ENCODE data around the gene ITGAE.
A peak's percentile ranks its signal among the peaks of the same experiment; 100 is the strongest.

Gene ITGAE

GRCh38 chr17:3689262-3690093 lies 111.5 kb downstream of the ITGAE start:
- H3K27me3 ChIP-seq (replicated peaks; ENCODE audit: insufficient read depth, low read length): no peaks in the 10 kb centered on the region
- H3K79me2 ChIP-seq (ENCODE audit: low read length): peaks cover 36% of the 10 kb centered on the region

GRCh38 chr17:3688852-3689261 lies 112.1 kb downstream of the ITGAE start:
- H4K20me1 ChIP-seq (ENCODE audit: insufficient read depth, low read length): no peaks in the 10 kb centered on the region
- no peak overlapping the region for H3K27ac ChIP-seq (ENCODE audit: low read length)
- H3K27me3 ChIP-seq (replicated peaks; ENCODE audit: insufficient read depth, low read length): no peaks in the 10 kb centered on the region
- H3K9me3 ChIP-seq (replicated peaks; ENCODE audit: insufficient read depth, low read length): no peaks in the 10 kb centered on the region
- H3K4me2 ChIP-seq (ENCODE audit: low read depth, low read length): no peak overlapping the region
- no peaks in the 10 kb centered on the region for H3K36me3 ChIP-seq (replicated peaks; ENCODE audit: insufficient read depth, low read length)
- H3K9ac ChIP-seq (ENCODE audit: low read length): no peak overlapping the region
- DNase-seq: peak; percentile 2
- peaks cover 29% of the 10 kb centered on the region for H3K79me2 ChIP-seq (ENCODE audit: low read length)
- no peaks in the 10 kb centered on the region for H3F3A ChIP-seq (ENCODE audit: insufficient read depth, low read length)
- no peak overlapping the region for H3K4me3 ChIP-seq (ENCODE audit: low read length)
- TF ChIP-seq EZH2phosphoT487 (IDR thresholded peaks at IDR 0.05; ENCODE audit: low read length) (no peak), EZH2 (optimal IDR thresholded peaks at IDR 0.05; ENCODE audit: low read depth, low read length) (no peak), CTCF (IDR thresholded peaks at IDR 0.05; ENCODE audit: low read length) (no peak)
- no peak overlapping the region for H2AFZ ChIP-seq (ENCODE audit: low read length)
- no peaks in the 10 kb centered on the region for H3K4me1 ChIP-seq (ENCODE audit: low read length)
- H3K9me2 ChIP-seq (replicated peaks; ENCODE audit: insufficient read depth, low read length): no peaks in the 10 kb centered on the region

More at GRCh38 chr17:3689262-3690093, 111.5 kb downstream of the ITGAE start:
- H3K9me2 ChIP-seq (replicated peaks; ENCODE audit: insufficient read depth, low read length): no peaks in the 10 kb centered on the region
- no peak for DNase-seq
- H3K27ac ChIP-seq (ENCODE audit: low read length): no peak overlapping the region
- H3F3A ChIP-seq (ENCODE audit: insufficient read depth, low read length): no peaks in the 10 kb centered on the region
- H3K36me3 ChIP-seq (replicated peaks; ENCODE audit: insufficient read depth, low read length): no peaks in the 10 kb centered on the region
- no peak overlapping the region for H3K4me2 ChIP-seq (ENCODE audit: low read depth, low read length)
- H3K9ac ChIP-seq (ENCODE audit: low read length): no peak overlapping the region
- no peak overlapping the region for H2AFZ ChIP-seq (ENCODE audit: low read length)
- no peak for TF ChIP-seq EZH2phosphoT487 (IDR thresholded peaks at IDR 0.05; ENCODE audit: low read length)
- TF ChIP-seq CTCF (IDR thresholded peaks at IDR 0.05; ENCODE audit: low read length): no peak
- no peak for TF ChIP-seq EZH2 (optimal IDR thresholded peaks at IDR 0.05; ENCODE audit: low read depth, low read length)
- 0 out of 2 replicates have a peak, but pooled peaks cover under 1% of the 10 kb centered on the region for H3K4me1 ChIP-seq (ENCODE audit: low read length)
- no peaks in the 10 kb centered on the region for H4K20me1 ChIP-seq (ENCODE audit: insufficient read depth, low read length)
- H3K4me3 ChIP-seq (ENCODE audit: low read length): no peak overlapping the region
- H3K9me3 ChIP-seq (replicated peaks; ENCODE audit: insufficient read depth, low read length): no peaks in the 10 kb centered on the region

GRCh38 chr17:3688027-3688553 lies 112.9 kb downstream of the ITGAE start:
- no peak overlapping the region for H3K27ac ChIP-seq (ENCODE audit: low read length)
- H3F3A ChIP-seq (ENCODE audit: insufficient read depth, low read length): no peaks in the 10 kb centered on the region
- DNase-seq: peak; percentile 3
- no peaks in the 10 kb centered on the region for H3K27me3 ChIP-seq (replicated peaks; ENCODE audit: insufficient read depth, low read length)
- no peak overlapping the region for H2AFZ ChIP-seq (ENCODE audit: low read length)
- H3K4me2 ChIP-seq (ENCODE audit: low read depth, low read length): no peak overlapping the region
- no peaks in the 10 kb centered on the region for H3K9me2 ChIP-seq (replicated peaks; ENCODE audit: insufficient read depth, low read length)
- H4K20me1 ChIP-seq (ENCODE audit: insufficient read depth, low read length): no peaks in the 10 kb centered on the region
- H3K36me3 ChIP-seq (replicated peaks; ENCODE audit: insufficient read depth, low read length): no peaks in the 10 kb centered on the region
- H3K9me3 ChIP-seq (replicated peaks; ENCODE audit: insufficient read depth, low read length): no peaks in the 10 kb centered on the region
- no peak overlapping the region for H3K9ac ChIP-seq (ENCODE audit: low read length)
- no peak for TF ChIP-seq EZH2 (optimal IDR thresholded peaks at IDR 0.05; ENCODE audit: low read depth, low read length)
- TF ChIP-seq EZH2phosphoT487 (IDR thresholded peaks at IDR 0.05; ENCODE audit: low read length): no peak
- no peak for TF ChIP-seq CTCF (IDR thresholded peaks at IDR 0.05; ENCODE audit: low read length)
- no peaks in the 10 kb centered on the region for H3K4me1 ChIP-seq (ENCODE audit: low read length)
- no peak overlapping the region for H3K4me3 ChIP-seq (ENCODE audit: low read length)
- H3K79me2 ChIP-seq (ENCODE audit: low read length): peaks cover 23% of the 10 kb centered on the region
